Heart left ventricle (tissue), 16 donors: ENCODE data around the gene PCDHGA1. TPM values are rescaled to one million over a fixed set of nuclear protein-coding genes. Genes with fewer than 3 reads are reported as not detected.

ENCODE experiments used
- ATAC-seq, 4 donors: fragments of 200-7000 bp; cut with Tn5 transposase; one replicate each; pipeline ENCODE4 v1.9.1; 2020 to 2022; ENCODE audit warnings: moderate library complexity in 4 of 4, mild to moderate bottlenecking in 3 of 4, moderate number of reproducible peaks in 1 of 4
- DNase-seq, 5 donors: peaks; one replicate each; pipeline ENCODE4 v3.0.0-alpha.2; 2020
- H3K27ac ChIP-seq, 12 donors: fragments of 200-600 bp; sonication (generic) in 4 of 12; one replicate each; pipeline versions ENCODE4 v1.5.0 to v1.8.0; 2016 to 2022; ENCODE audit warnings: mild to moderate bottlenecking in 2 of 12
- H3K27me3 ChIP-seq, 9 donors: fragments of 200-600 bp; sonication (generic) in 2 of 9; one replicate each; pipeline versions ENCODE4 v1.5.1 to v1.8.0; 2016 to 2022; ENCODE audit warnings: mild to moderate bottlenecking in 3 of 9
- H3K36me3 ChIP-seq, 9 donors: fragments of 200-600 bp; sonication (generic) in 2 of 9; one replicate each; pipeline versions ENCODE4 v1.5.0 to v1.8.0; 2018 to 2022; ENCODE audit warnings: mild to moderate bottlenecking in 2 of 9
- H3K4me1 ChIP-seq, 12 donors: fragments of 200-600 bp; sonication (generic) in 4 of 12; one replicate each; pipeline versions ENCODE4 v1.5.0 to v1.8.0; 2016 to 2022; ENCODE audit warnings: mild to moderate bottlenecking in 3 of 12
- H3K4me3 ChIP-seq, 12 donors: fragments of 200-600 bp; sonication (generic) in 4 of 12; one replicate each; pipeline versions ENCODE4 v1.5.0 to v1.8.0; 2017 to 2022; ENCODE audit warnings: mild to moderate bottlenecking in 9 of 12, moderate library complexity in 4 of 12
- H3K9me3 ChIP-seq, 12 donors: fragments of 200-600 bp; sonication (generic) in 4 of 12; one replicate each; pipeline versions ENCODE4 v1.5.0 to v1.8.0; 2016 to 2022; ENCODE audit warnings: mild to moderate bottlenecking in 1 of 12
- CTCF ChIP-seq, 12 donors: fragments of 200-600 bp; sonication (generic) in 4 of 12; IDR thresholded peaks; one replicate each; pipeline versions ENCODE4 v1.5.0 to v1.8.0; 2018 to 2022; ENCODE audit warnings: antibody characterized with exemption in 12 of 12, mild to moderate bottlenecking in 5 of 12
- POLR2A ChIP-seq, 2 donors: fragments of 450-650 bp; IDR thresholded peaks; one replicate each; pipeline ENCODE4 v1.6.1; 2017; ENCODE audit warnings: antibody characterized with exemption in 2 of 2, mild to moderate bottlenecking in 2 of 2, moderate library complexity in 2 of 2
- whole genome bisulfite sequencing, 4 donors: extraction: QIAGEN DNeasy Blood & Tissue Kit in 2 of 4; methylation state at CpG; one replicate each; pipeline versions ENCODE4 v1.1.5 to v1.1.7; 2013 to 2018; 5-methylcytosine and 5-hydroxymethylcytosine counted together
- intact Hi-C, 10 donors: fragments of 100-400 bp; cut with DNase I; formaldehyde crosslinking; loops; one replicate each; pipeline versions ENCODE4 v1.11.1 to v1.14.2; 2022
- polyA plus RNA-seq, 2 donors: library from polyadenylated mRNA; stranded (reverse); fragments of 200-250 nt; gene quantifications; one replicate each; pipeline ENCODE4 v1.2.3, GENCODE V29; 2013
- total RNA-seq, 9 donors: library from RNA; depleted of rRNA in 2 of 9; stranded (reverse); fragments of >200 nt in 2 of 9; fragmentation: NEBNext Ultra II Directional in 3 of 9; extraction: Animal tissue kit (Norgen Biotek cat#: 25700) in 3 of 9; gene quantifications; one replicate each; pipeline versions ENCODE4 v1.1.0 to v1.2.4, GENCODE V29; 2016 to 2023
- donor health status: ischemic (EF 13 %, LVEDD 7.1; RV severe dilation, severe dysfunction).
- donor health status: healthy with polysubstance abuse.
- donor health status: DM: no; HTN: yes; CAD: no.
- donor health status: DM: no; HTN: no; CAD: no.
- donor health status: ischemic (EF 25% LVEDD 6.9; RV normal size, moderate dysfunction).
- donor health status: ischemic (EF 25% LVEDD 5.7; RV mildly dilated, moderate dysfunction).
- donor health status: healthy.
- donor health status: DM: yes; HTN: yes; CAD: no.
- donor health status: ischemic (EF 35%, LVEDD 5.7; RV mildly dilated, moderate dysfunction).
- donor health status: nonischemic (EF 11% LVEDD 7.7; RV severe dilation, severe dysfunction).
- donor health status: DM: yes; HTN: yes; CAD: no.
- donor health status: PGD.
- donor health status: ischemic (EF 29% LVEDD 5.4; RV normal size, mild dysfunction).
- donor health status: nonischemic (EF 23%, LVEDD 6.1; RV moderate dilation, normal function).

Gene PCDHGA1
- total and polyA plus RNA-seq, 11 donors, result 1.3 to 4.9 (median 3.1) TPM

DNA sequence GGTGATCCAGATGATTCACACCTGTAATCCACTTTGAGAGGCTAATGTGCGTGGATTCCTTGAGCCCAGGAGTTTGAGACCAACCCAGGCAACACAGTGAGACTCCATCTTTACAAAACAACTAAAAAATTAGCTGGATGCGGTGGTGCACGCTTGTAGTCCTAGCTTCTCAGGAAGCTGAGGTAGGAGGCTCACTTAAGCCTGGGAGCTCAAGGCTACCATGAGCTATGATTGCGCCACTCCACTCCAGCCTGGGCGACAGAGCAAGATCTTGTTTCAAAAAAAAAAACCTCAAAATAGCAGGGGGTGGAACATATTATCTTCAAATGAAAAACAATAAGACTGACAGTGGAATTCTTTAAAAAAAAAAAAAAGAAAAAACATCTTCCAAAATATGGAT is 217.6 kb downstream of the PCDHGA1 start:
- Histone ChIP-seq H3K4me1 (no peaks in the 10 kb centered on the region), H3K36me3 (peaks cover 3 to 48% (median 13%) of the 10 kb centered on the region in 9 donors), H3K9me3 (peaks cover 0 to 36% (median 18%) of the 10 kb centered on the region in 12 donors), H3K4me3 (no peak overlapping the region), H3K27me3 (no peaks in the 10 kb centered on the region), H3K27ac (no peak overlapping the region)
- ATAC-seq (no peak), DNase-seq (no peak)
- TF ChIP-seq POLR2A (IDR thresholded peaks at IDR 0.05), result no peak
- TF ChIP-seq CTCF (IDR thresholded peaks at IDR 0.05), result no peak
- WGBS, 4 donors, result 97 to 98% (median 97%) methylated on average over 5 of the region's 5 CpGs
- intact Hi-C loops, result no loop called here

- intact Hi-C loops, result loop anchor here in 9 of 10 donors (1.0 to 10.0 kb wide), 14 partner anchors 29 to 215 kb away; partner anchors contain the start of genes PCDHGB7 (in 4 of the 9), PCDHGC3 (in 3 of the 9), PCDHGA12 (in 2 of the 9) and PCDHGA10 (in 1 of the 9)
- no peaks in the 10 kb centered on the region for H3K9me3 ChIP-seq
- no peaks in the 10 kb centered on the region for H3K27me3 ChIP-seq
- DNase-seq (peak; percentile 86 to 93 (median 88)), ATAC-seq (peak; percentile 81 to 87 (median 85))
- peaks cover 3 to 44% (median 32%) of the 10 kb centered on the region in 12 donors for H3K4me1 ChIP-seq
- 17 to 25% (median 24%) methylated on average over 11 of the region's 11 CpGs for whole genome bisulfite sequencing, 4 donors
- H3K27ac ChIP-seq, result peak overlapping the region; percentile 70 to 94 (median 88)
- peak overlapping the region in 10 of 12 donors; percentile 10 to 47 (median 36) for H3K4me3 ChIP-seq
- H3K36me3 ChIP-seq, result peaks cover 0 to 22% (median 2%) of the 10 kb centered on the region in 9 donors
- TF ChIP-seq POLR2A (IDR thresholded peaks at IDR 0.05) (peak in 1 of 2 donors; percentile 39), CTCF (IDR thresholded peaks at IDR 0.05) (peak; percentile 83 to 92 (median 88))
Observed at GRCh38 chr5:141557681-141558136, 227.4 kb downstream of the PCDHGA1 start.

DNA sequence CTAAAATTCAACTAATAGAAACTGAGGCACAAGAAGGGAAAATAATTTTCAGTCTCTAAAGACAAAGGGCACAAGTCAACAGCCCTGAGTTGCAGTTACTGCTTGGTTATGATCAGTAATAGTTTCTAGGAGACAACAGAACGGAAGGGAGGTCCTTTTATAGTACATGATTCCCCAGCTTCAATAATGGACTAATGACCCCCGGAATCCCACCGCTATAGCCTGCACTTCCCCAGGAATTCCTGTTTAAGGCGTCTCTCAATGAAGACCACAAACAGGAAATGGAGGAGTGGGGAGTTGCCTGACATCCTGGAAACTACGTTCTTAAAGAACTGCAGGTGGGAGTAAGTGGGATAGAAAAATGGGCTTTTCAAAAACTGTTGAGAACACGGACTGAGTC is 227.8 kb downstream of the PCDHGA1 start:
- Histone ChIP-seq H3K27me3 (no peaks in the 10 kb centered on the region), H3K4me1 (peaks cover 3 to 44% (median 32%) of the 10 kb centered on the region in 12 donors), H3K27ac (peak overlapping the region; percentile 70 to 94 (median 88)), H3K4me3 (peak overlapping the region in 6 of 12 donors; percentile 34 to 47 (median 40)), H3K36me3 (peaks cover 0 to 26% (median 3%) of the 10 kb centered on the region in 9 donors), H3K9me3 (no peaks in the 10 kb centered on the region)
- intact Hi-C loops, result loop anchor here in 9 of 10 donors (2.0 to 10.0 kb wide), 11 partner anchors 29 to 216 kb away; partner anchors contain the start of genes PCDHGC3 (in 3 of the 9), PCDHGA12 (in 2 of the 9), PCDHGA10 (in 1 of the 9) and PCDHGA11 (in 1 of the 9)
- TF ChIP-seq CTCF (IDR thresholded peaks at IDR 0.05), result peak in 4 of 12 donors; percentile 0 to 19 (median 10)
- no peak for TF ChIP-seq POLR2A (IDR thresholded peaks at IDR 0.05)
- ATAC-seq (peak in 3 of 4 donors; percentile 1 to 55 (median 11)), DNase-seq (peak in 3 of 5 donors; percentile 29 to 51 (median 35))
- 30 to 41% (median 38%) methylated on average over 6 of the region's 6 CpGs for WGBS, 4 donors

DNA sequence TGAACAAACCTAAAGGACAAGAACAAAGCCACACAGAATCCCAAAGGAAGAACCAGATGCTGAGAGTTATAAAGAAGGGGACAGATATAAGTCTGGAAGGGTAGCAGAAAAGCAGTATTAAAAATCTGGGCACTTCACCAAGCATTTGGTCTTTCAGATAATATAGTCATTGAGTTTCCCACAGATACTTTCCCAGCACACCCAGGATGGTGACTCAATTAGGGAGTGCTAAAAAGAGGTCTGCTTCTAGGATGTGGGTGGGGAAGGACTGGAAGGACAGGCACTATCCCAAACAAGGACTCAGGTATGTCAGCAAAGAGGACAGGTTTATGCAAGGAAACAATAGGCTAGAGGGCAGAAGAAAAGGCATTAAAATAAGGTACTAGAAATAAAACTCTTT is 229.1 kb downstream of the PCDHGA1 start:
- peak in 1 of 5 donors; percentile 38 for DNase-seq
- Histone ChIP-seq H3K27ac (peak overlapping the region; percentile 48 to 94 (median 88)), H3K36me3 (peaks cover 0 to 35% (median 5%) of the 10 kb centered on the region in 9 donors), H3K9me3 (no peaks in the 10 kb centered on the region), H3K4me1 (peaks cover 3 to 52% (median 34%) of the 10 kb centered on the region in 12 donors), H3K27me3 (no peaks in the 10 kb centered on the region), H3K4me3 (no peak overlapping the region)
- intact Hi-C loops, result loop anchor here in 9 of 10 donors (2.0 to 10.0 kb wide), 11 partner anchors 31 to 217 kb away; partner anchors contain the start of genes PCDHGC3 (in 3 of the 9), PCDHGA12 (in 2 of the 9), PCDHGA10 (in 1 of the 9) and PCDHGA11 (in 1 of the 9)
- TF ChIP-seq POLR2A (IDR thresholded peaks at IDR 0.05) (no peak), CTCF (IDR thresholded peaks at IDR 0.05) (no peak)
- ATAC-seq, result peak in 3 of 4 donors; percentile 27 to 49 (median 49)
